Lung (tissue), 12 donors: Measurements from ENCODE around the gene DENND5B. TPM values are rescaled to one million over a fixed set of nuclear protein-coding genes. Genes with fewer than 3 reads are reported as not detected.

Experiments
- ATAC-seq: fragments of 200-7000 bp; cut with Tn5 transposase; one replicate; pipeline ENCODE4 v1.9.1; 2020; ENCODE audit warnings: moderate number of reproducible peaks; ENCODE audit not compliant: insufficient read depth, low FRiP score
- DNase-seq, 3 donors: peaks; one replicate each; pipeline ENCODE4 v3.0.0-alpha.2; 2013 to 2017
- H3K27ac ChIP-seq, 2 donors: one replicate each; pipeline ENCODE4 v1.5.1; 2013; ENCODE audit warnings: mild to moderate bottlenecking in 2 of 2, moderate library complexity in 2 of 2, control low read depth in 1 of 2, inconsistent platforms in 1 of 2, low read depth in 1 of 2, low read length in 1 of 2
- H3K27me3 ChIP-seq, 3 donors: one replicate each; pipeline ENCODE4 v1.5.1; 2013; ENCODE audit warnings: low read length in 2 of 3; ENCODE audit not compliant: control insufficient read depth in 3 of 3, insufficient read depth in 3 of 3
- H3K36me3 ChIP-seq, 4 donors: one replicate each; pipeline ENCODE4 v1.5.1; 2013; ENCODE audit warnings: low read length in 4 of 4, mild to moderate bottlenecking in 1 of 4, moderate library complexity in 1 of 4; ENCODE audit not compliant: control insufficient read depth in 4 of 4, insufficient read depth in 4 of 4
- H3K4me1 ChIP-seq, 5 donors: one replicate each; pipeline ENCODE4 v1.5.1; 2013; ENCODE audit warnings: low read length in 5 of 5, mild to moderate bottlenecking in 2 of 5, moderate library complexity in 1 of 5; ENCODE audit not compliant: control insufficient read depth in 5 of 5, insufficient read depth in 5 of 5
- H3K4me3 ChIP-seq: one replicate; pipeline ENCODE4 v1.5.1; 2013; ENCODE audit warnings: mild to moderate bottlenecking, control low read depth, moderate library complexity
- H3K9ac ChIP-seq, 2 donors: one replicate each; pipeline ENCODE4 v1.5.1; 2013; ENCODE audit warnings: low read length in 2 of 2, control low read depth in 1 of 2; ENCODE audit not compliant: insufficient read depth in 1 of 2
- H3K9me3 ChIP-seq, 4 donors: one replicate each; pipeline ENCODE4 v1.5.1; 2013; ENCODE audit warnings: low read length in 3 of 4, mild to moderate bottlenecking in 1 of 4, moderate library complexity in 1 of 4; ENCODE audit not compliant: control insufficient read depth in 4 of 4, insufficient read depth in 3 of 4
- CTCF ChIP-seq: IDR thresholded peaks from 2 replicates; pipeline ENCODE4 v1.5.1; 2012; ENCODE audit warnings: mild to moderate bottlenecking; ENCODE audit errors: control extremely low read depth, extremely low read depth
- WGBS, 2 donors: extraction: QIAGEN DNeasy Blood & Tissue Kit; methylation state at CpG; one replicate each; pipeline ENCODE4 v1.1.7; 2013; 5-methylcytosine and 5-hydroxymethylcytosine counted together
- polyA plus RNA-seq, 2 donors: library from polyadenylated mRNA; stranded (reverse); fragments of 200-250 nt; gene quantifications; one replicate each; pipeline ENCODE4 v1.2.1, GENCODE V29; 2013
- total RNA-seq, 2 donors: library from RNA; depleted of rRNA in 1 of 2; stranded (reverse); fragments of >200 nt in 1 of 2; gene quantifications; one replicate each; pipeline ENCODE4 v1.2.1, GENCODE V29; 2014 to 2021
- donor health status: control.
- donor health status: control.
- donor health status: Bipolar disorder and iron deficiency.
- donor health status: healthy.
- donor health status: DM: yes; HTN: yes; CAD: no.

The DENND5B gene
- total and polyA plus RNA-seq, 4 donors, result 1.2 to 15.7 (median 3.6) TPM

- no peak for TF ChIP-seq CTCF
- no peak for DNase-seq
- no peaks in the 10 kb centered on the region for H3K27me3 ChIP-seq
- no peaks in the 10 kb centered on the region for H3K9me3 ChIP-seq
- no peak overlapping the region for H3K9ac ChIP-seq
- H3K36me3 ChIP-seq, result no peaks in the 10 kb centered on the region
- peaks cover 0 to 17% (median 5%) of the 10 kb centered on the region in 5 donors for H3K4me1 ChIP-seq
- ATAC-seq, result no peak
- H3K27ac ChIP-seq, result no peak overlapping the region
- H3K4me3 ChIP-seq, result no peak overlapping the region
Measured at GRCh38 chr12:31485571-31485970, 105.4 kb downstream of the DENND5B start.

GRCh38 chr12:31482816-31483215 lies 108.1 kb downstream of the DENND5B start:
- WGBS, 2 donors, result 86 to 96% methylated on average over 3 of the region's 3 CpGs
- TF ChIP-seq CTCF, result no peak
- no peak overlapping the region for H3K9ac ChIP-seq

GRCh38 chr12:31481415-31481814 lies 109.5 kb downstream of the DENND5B start:
- no peaks in the 10 kb centered on the region for H3K27me3 ChIP-seq
- no peak overlapping the region for H3K9ac ChIP-seq
- no peak for TF ChIP-seq CTCF
- no peak overlapping the region for H3K4me3 ChIP-seq
- peaks cover 0 to 3% (median 1%) of the 10 kb centered on the region in 4 donors for H3K36me3 ChIP-seq
- H3K9me3 ChIP-seq, result no peaks in the 10 kb centered on the region
- no peak overlapping the region for H3K27ac ChIP-seq
- H3K4me1 ChIP-seq, result peaks cover 0 to 9% (median 0%) of the 10 kb centered on the region in 5 donors
- DNase-seq (no peak), ATAC-seq (no peak)
- 52 to 56% methylated on average over 3 of the region's 3 CpGs for WGBS, 2 donors

More at GRCh38 chr12:31482816-31483215, 108.1 kb downstream of the DENND5B start:
- no peak overlapping the region for H3K27ac ChIP-seq
- H3K36me3 ChIP-seq, result peaks cover 0 to 3% (median 1%) of the 10 kb centered on the region in 4 donors
- peaks cover 0 to 9% (median 0%) of the 10 kb centered on the region in 5 donors for H3K4me1 ChIP-seq
- DNase-seq, result no peak
- no peak for ATAC-seq
- H3K4me3 ChIP-seq, result no peak overlapping the region
- no peaks in the 10 kb centered on the region for H3K9me3 ChIP-seq
- no peaks in the 10 kb centered on the region for H3K27me3 ChIP-seq

GRCh38 chr12:31479516-31480210 lies 111.3 kb downstream of the DENND5B start:
- H3K4me3 ChIP-seq, result no peak overlapping the region
- H3K4me1 ChIP-seq, result peaks cover 0 to 3% (median 0%) of the 10 kb centered on the region in 5 donors
- H3K36me3 ChIP-seq, result peaks cover 0 to 3% (median 1%) of the 10 kb centered on the region in 4 donors
- no peak overlapping the region for H3K27ac ChIP-seq
- TF ChIP-seq CTCF, result no peak
- ATAC-seq (no peak), DNase-seq (no peak)
- WGBS, 2 donors, result 80 to 85% methylated on average over 5 of the region's 5 CpGs
- no peaks in the 10 kb centered on the region for H3K9me3 ChIP-seq
- H3K9ac ChIP-seq, result no peak overlapping the region
- H3K27me3 ChIP-seq, result no peaks in the 10 kb centered on the region
